Thoracic aorta (tissue), 2 donors: ENCODE results near the gene VAT1L. TPM values are rescaled to one million over a fixed set of nuclear protein-coding genes. Genes with fewer than 3 reads are reported as not detected.

Experiments
- ATAC-seq: fragments of 150-250 bp; one replicate; pipeline ENCODE4 v1.8.0; 2017; ENCODE audit warnings: low read depth; ENCODE audit not compliant: insufficient number of reproducible peaks, low FRiP score
- DNase-seq: peaks from one replicate; pipeline ENCODE4 v3.0.0-alpha.2; 2020; ENCODE audit warnings: low spot score
- H3K27ac ChIP-seq, 2 donors: fragments of 200-600 bp; sonication (generic); 1 replicate in 1 of 2; 2 replicates in 1 of 2; pipeline ENCODE4 v1.5.1; 2016; ENCODE audit warnings: mild to moderate bottlenecking in 2 of 2, moderate library complexity in 2 of 2
- H3K27me3 ChIP-seq: fragments of 200-600 bp; sonication (generic); replicated peaks from 2 replicates; pipeline ENCODE4 v1.6.0; 2016; ENCODE audit warnings: mild to moderate bottlenecking; ENCODE audit not compliant: insufficient read depth
- H3K36me3 ChIP-seq: fragments of 200-600 bp; sonication (generic); one replicate; pipeline ENCODE4 v1.5.1; 2016
- H3K4me1 ChIP-seq, 2 donors: fragments of 200-600 bp; sonication (generic); 1 replicate in 1 of 2; 2 replicates in 1 of 2; pipeline versions ENCODE4 v1.5.1 to v1.6.0; 2016; ENCODE audit warnings: low read depth in 2 of 2, mild to moderate bottlenecking in 1 of 2; ENCODE audit not compliant: control insufficient read depth in 1 of 2
- H3K4me3 ChIP-seq: fragments of 200-600 bp; sonication (generic); 2 replicates; pipeline ENCODE4 v1.5.1; 2016; ENCODE audit warnings: mild to moderate bottlenecking
- H3K9me3 ChIP-seq: fragments of 200-600 bp; sonication (generic); 2 replicates; pipeline ENCODE4 v1.5.1; 2016
- total RNA-seq, 2 donors: library from RNA; depleted of rRNA; stranded (reverse); fragments of >200 nt; gene quantifications; one replicate each; pipeline versions ENCODE4 v1.1.0 to v1.2.3, GENCODE V29; 2016
- TF ChIP-seq, protein P1 (sequence below): fragments of 200-600 bp; sonication (generic); IDR thresholded peaks from one replicate; pipeline ENCODE4 v1.5.1; 2019; ENCODE audit warnings: antibody characterized with exemption

The VAT1L gene
- total RNA-seq, 2 donors from 2014 or later = 10.4 to 27.1 TPM

DNA sequence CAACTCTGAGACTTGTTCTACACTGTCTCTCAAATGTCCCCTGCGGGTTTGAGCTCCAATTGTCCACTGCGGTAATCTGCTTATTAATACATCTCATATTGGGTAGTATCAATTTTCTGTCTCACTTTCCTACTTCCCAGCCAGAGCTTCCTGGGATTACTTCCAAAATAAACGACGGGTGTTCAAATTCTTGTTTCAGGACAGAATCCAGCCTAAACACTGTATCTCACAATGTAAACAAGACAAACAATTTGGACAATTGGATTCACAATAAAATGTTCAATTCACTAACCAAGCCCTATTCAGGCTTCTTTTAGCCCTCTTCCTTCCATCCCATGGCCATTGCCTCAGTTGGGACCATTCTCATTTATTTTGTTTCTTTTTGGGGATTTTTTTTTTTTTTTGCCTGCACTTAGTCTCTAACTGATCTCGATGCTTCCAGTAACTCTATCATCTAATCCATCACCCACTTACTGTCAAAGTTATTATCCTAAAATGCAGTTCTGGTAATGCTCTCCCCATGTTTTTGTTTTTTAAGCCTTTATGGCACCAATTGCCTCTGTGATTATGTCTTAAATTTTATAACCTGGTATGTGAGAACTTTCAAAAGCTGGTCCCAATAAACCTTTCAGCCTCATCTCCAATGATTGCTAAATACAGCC is 2.0 kb upstream of the VAT1L start:
- Histone ChIP-seq H3K9me3 (no peaks in the 10 kb centered on the region), H3K27me3 (no peaks in the 10 kb centered on the region), H3K27ac (no peak overlapping the region), H3K36me3 (no peaks in the 10 kb centered on the region), H3K4me1 (peaks cover 2 to 21% of the 10 kb centered on the region in 2 donors), H3K4me3 (no peak overlapping the region)
- ATAC-seq (no peak), DNase-seq (no peak)
- TF ChIP-seq, protein P1, sequence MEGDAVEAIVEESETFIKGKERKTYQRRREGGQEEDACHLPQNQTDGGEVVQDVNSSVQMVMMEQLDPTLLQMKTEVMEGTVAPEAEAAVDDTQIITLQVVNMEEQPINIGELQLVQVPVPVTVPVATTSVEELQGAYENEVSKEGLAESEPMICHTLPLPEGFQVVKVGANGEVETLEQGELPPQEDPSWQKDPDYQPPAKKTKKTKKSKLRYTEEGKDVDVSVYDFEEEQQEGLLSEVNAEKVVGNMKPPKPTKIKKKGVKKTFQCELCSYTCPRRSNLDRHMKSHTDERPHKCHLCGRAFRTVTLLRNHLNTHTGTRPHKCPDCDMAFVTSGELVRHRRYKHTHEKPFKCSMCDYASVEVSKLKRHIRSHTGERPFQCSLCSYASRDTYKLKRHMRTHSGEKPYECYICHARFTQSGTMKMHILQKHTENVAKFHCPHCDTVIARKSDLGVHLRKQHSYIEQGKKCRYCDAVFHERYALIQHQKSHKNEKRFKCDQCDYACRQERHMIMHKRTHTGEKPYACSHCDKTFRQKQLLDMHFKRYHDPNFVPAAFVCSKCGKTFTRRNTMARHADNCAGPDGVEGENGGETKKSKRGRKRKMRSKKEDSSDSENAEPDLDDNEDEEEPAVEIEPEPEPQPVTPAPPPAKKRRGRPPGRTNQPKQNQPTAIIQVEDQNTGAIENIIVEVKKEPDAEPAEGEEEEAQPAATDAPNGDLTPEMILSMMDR = no peak

- no peak overlapping the region for H3K27ac ChIP-seq
- no peaks in the 10 kb centered on the region for H3K36me3 ChIP-seq
- TF ChIP-seq, protein P1 = no peak
- H3K9me3 ChIP-seq = no peaks in the 10 kb centered on the region
- ATAC-seq = no peak
- peaks cover 2 to 21% of the 10 kb centered on the region in 2 donors for H3K4me1 ChIP-seq
- H3K27me3 ChIP-seq = no peaks in the 10 kb centered on the region
- no peak for DNase-seq
- H3K4me3 ChIP-seq = no peak overlapping the region
These were observed 912 bp upstream of the VAT1L start for GRCh38 chr16:77787452-77787851.

- peak overlapping the region; percentile 85 for H3K4me3 ChIP-seq
- H3K9me3 ChIP-seq = no peaks in the 10 kb centered on the region
- no peak for DNase-seq
- no peaks in the 10 kb centered on the region for H3K27me3 ChIP-seq
- TF ChIP-seq, protein P1 = no peak
- no peak for ATAC-seq
- no peaks in the 10 kb centered on the region for H3K36me3 ChIP-seq
- no peak overlapping the region for H3K27ac ChIP-seq
- H3K4me1 ChIP-seq = peaks cover 2 to 21% of the 10 kb centered on the region in 2 donors
These were observed 983 bp downstream of the VAT1L start for GRCh38 chr16:77789085-77790008.

DNA sequence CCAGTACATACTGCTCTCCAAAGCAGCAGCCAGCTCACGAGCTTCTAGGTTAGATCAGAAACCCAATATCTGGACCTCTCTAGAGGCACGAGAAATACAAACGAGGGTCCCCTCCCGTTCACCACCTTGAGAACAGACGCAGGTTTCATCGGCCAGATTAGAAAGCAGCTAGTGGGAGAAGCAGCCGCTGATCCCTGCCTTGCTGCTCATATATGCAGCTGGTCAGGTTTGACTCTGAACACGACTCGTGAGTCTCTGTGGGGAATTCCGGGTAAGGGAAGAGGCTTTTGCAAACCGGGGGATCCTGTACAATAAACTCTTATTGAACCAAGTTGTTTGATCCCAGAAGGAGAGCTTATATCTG is 1.6 kb downstream of the VAT1L start:
- Histone ChIP-seq H3K36me3 (no peaks in the 10 kb centered on the region), H3K27me3 (no peaks in the 10 kb centered on the region)

DNA sequence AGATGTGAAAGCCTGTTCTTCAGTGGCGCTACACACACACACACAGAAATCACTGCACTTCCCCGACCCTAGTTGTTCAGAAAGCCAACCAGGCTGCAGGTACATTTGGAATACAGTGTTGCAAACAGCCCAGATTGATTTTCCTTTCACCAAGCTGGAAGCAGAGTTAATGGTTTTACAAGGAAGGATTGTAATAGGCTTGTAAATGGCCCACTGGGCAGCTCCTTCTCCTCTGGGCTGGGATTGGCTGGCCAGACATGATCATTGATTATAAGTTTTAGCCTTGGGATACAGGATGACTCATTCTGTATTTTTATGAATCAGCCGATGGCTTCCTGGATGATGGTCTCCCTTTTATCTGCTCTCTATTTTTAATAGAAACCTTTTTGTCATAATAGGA is 2.5 kb downstream of the VAT1L start:
- no peak overlapping the region for H3K27ac ChIP-seq
- H3K9me3 ChIP-seq = no peaks in the 10 kb centered on the region
- peaks cover 2 to 21% of the 10 kb centered on the region in 2 donors for H3K4me1 ChIP-seq
- no peak overlapping the region for H3K4me3 ChIP-seq
- DNase-seq (no peak), ATAC-seq (no peak)
- H3K27me3 ChIP-seq = no peaks in the 10 kb centered on the region
- TF ChIP-seq, protein P1 = no peak
- H3K36me3 ChIP-seq = no peaks in the 10 kb centered on the region

More for the DNA sequence above, 1.6 kb downstream of the VAT1L start:
- DNase-seq = no peak
- H3K4me3 ChIP-seq = peak overlapping the region; percentile 85
- H3K4me1 ChIP-seq = peaks cover 2 to 21% of the 10 kb centered on the region in 2 donors
- H3K27ac ChIP-seq = no peak overlapping the region
- no peaks in the 10 kb centered on the region for H3K9me3 ChIP-seq
- TF ChIP-seq, protein P1 = no peak
- ATAC-seq = no peak
